GM08714 (cell line): Measurements from ENCODE around the gene NMRK1.

ENCODE experiments used
- H3K4me3 ChIP-seq: fragments of 200-500 bp; sonication (Bioruptor generic); 2 replicates; pipeline ENCODE4 v1.5.1; 2014; ENCODE audit warnings: mild to moderate bottlenecking, low read length, inconsistent platforms
- ZNF274 ChIP-seq: IDR thresholded peaks from 2 replicates; pipeline ENCODE4 v1.6.1; 2012; ENCODE audit warnings: mild to moderate bottlenecking, low read depth, low read length

NMRK1 gene

GRCh38 chr9:75019022-75019421 lies 68.9 kb downstream of the NMRK1 start:
- TF ChIP-seq ZNF274 = no peak
- no peak overlapping the region for H3K4me3 ChIP-seq

GRCh38 chr9:75017378-75017777 lies 70.6 kb downstream of the NMRK1 start:
- TF ChIP-seq ZNF274 = no peak
- H3K4me3 ChIP-seq = no peak overlapping the region

- TF ChIP-seq ZNF274 = no peak
- no peak overlapping the region for H3K4me3 ChIP-seq
These were observed 74.2 kb downstream of the NMRK1 start for GRCh38 chr9:75013735-75014134.
